Measurements from ENCODE around the gene DOCK9. TPM values are rescaled to one million over a fixed set of nuclear protein-coding genes. Genes with fewer than 3 reads are reported as not detected.

DOCK9 gene
- total RNA-seq, 4 donors from 2014 or later: 94.7 to 240 (median 150) TPM

DNA sequence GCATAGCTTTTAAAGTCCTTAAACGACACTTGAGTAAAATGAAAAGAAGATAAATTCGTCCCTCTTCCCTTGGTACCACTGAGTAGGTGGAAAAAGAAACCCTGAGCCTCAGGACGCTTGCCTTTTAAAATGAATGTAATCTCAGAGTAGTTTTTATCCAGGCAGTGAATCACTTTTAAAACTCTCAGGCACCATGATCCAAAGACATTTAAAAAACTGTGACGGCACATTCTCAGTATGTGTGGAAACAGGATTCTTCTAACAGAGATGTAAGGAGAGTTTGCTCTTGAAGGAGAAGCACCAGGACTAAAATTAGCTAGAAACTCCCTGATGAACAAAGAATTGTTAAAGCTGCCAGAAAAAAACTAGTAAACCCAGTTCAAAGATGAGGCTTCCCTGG is 119.7 kb downstream of the DOCK9 start:
- H3K4me3 ChIP-seq: no peak overlapping the region
- H3K36me3 ChIP-seq: peaks cover 18 to 100% (median 38%) of the 10 kb centered on the region in 3 donors
- H3K27me3 ChIP-seq: no peaks in the 10 kb centered on the region
- DNase-seq: no peak
- no peak overlapping the region for H3K27ac ChIP-seq
- 73 to 78% methylated on average over 4 of the region's 4 CpGs for WGBS, 2 donors
- no peaks in the 10 kb centered on the region for H3K9me3 ChIP-seq
- intact Hi-C loops (cut with DNase I): no loop called here
- H3K4me1 ChIP-seq: no peaks in the 10 kb centered on the region
- no peak for TF ChIP-seq POLR2A (IDR thresholded peaks at IDR 0.05)
- TF ChIP-seq, protein P1, sequence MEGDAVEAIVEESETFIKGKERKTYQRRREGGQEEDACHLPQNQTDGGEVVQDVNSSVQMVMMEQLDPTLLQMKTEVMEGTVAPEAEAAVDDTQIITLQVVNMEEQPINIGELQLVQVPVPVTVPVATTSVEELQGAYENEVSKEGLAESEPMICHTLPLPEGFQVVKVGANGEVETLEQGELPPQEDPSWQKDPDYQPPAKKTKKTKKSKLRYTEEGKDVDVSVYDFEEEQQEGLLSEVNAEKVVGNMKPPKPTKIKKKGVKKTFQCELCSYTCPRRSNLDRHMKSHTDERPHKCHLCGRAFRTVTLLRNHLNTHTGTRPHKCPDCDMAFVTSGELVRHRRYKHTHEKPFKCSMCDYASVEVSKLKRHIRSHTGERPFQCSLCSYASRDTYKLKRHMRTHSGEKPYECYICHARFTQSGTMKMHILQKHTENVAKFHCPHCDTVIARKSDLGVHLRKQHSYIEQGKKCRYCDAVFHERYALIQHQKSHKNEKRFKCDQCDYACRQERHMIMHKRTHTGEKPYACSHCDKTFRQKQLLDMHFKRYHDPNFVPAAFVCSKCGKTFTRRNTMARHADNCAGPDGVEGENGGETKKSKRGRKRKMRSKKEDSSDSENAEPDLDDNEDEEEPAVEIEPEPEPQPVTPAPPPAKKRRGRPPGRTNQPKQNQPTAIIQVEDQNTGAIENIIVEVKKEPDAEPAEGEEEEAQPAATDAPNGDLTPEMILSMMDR (IDR thresholded peaks at IDR 0.05): no peak

GRCh38 chr13:98856983-98857382 is 120.9 kb downstream of the DOCK9 start:
- intact Hi-C loops (cut with DNase I): no loop called here
- TF ChIP-seq POLR2A (IDR thresholded peaks at IDR 0.05): no peak
- TF ChIP-seq, protein P1 (IDR thresholded peaks at IDR 0.05): no peak
- H3K4me3 ChIP-seq: no peak overlapping the region
- H3K27ac ChIP-seq: no peak overlapping the region
- 49 to 67% methylated on average over 5 of the region's 5 CpGs for WGBS, 2 donors
- H3K27me3 ChIP-seq: no peaks in the 10 kb centered on the region
- H3K4me1 ChIP-seq: no peaks in the 10 kb centered on the region
- H3K36me3 ChIP-seq: peaks cover 6 to 100% (median 27%) of the 10 kb centered on the region in 3 donors
- no peaks in the 10 kb centered on the region for H3K9me3 ChIP-seq
- no peak for DNase-seq

DNA sequence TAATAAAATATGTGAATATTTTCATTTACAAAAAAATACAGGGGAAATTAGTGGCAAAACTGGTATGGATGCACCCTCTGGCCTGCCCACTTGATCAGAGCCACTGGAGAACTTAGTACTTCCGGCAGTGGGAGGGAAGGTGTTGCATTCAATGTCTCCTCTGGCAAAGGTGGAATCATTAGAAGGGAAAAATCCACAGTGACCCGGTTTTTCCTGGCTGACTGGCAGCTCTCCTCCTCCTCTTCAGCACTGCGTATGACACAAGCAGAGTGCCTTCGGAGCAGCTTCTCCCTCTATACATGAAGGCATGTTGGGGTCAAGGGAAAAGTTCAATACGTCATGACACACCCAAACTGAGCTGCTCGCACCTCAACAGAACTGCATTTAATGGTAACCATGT is 123.4 kb downstream of the DOCK9 start:
- Histone ChIP-seq H3K27ac (no peak overlapping the region), H3K4me1 (no peaks in the 10 kb centered on the region), H3K27me3 (no peaks in the 10 kb centered on the region), H3K36me3 (peaks cover 0 to 99% (median 15%) of the 10 kb centered on the region in 3 donors), H3K4me3 (no peak overlapping the region), H3K9me3 (no peaks in the 10 kb centered on the region)
- WGBS, 2 donors: 74 to 89% methylated on average over 6 of the region's 6 CpGs
- intact Hi-C loops (cut with DNase I): no loop called here
- TF ChIP-seq, protein P1 (IDR thresholded peaks at IDR 0.05): no peak
- no peak for TF ChIP-seq POLR2A (IDR thresholded peaks at IDR 0.05)
- no peak for DNase-seq

DNA sequence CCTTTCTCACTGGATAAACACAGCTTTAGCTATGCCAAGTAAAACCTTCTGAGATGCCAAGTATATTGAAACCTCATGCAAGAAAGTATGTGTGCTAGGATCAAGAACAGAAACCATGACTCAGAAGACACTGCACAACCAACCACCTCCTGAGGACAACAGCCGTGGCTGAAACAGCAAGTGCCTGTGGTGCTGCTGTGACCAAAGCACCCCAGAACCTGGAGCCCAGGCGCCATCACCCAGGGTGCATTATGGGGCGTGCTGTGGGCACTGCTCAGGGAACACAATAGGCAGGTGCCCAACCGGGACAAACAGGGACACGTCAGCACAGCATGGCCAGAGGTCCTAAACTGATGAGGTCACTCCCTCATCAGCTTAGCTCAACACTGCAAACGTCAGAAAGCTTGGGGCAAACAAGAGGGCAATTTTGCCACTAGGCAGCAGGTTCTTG is 124.1 kb downstream of the DOCK9 start:
- no peaks in the 10 kb centered on the region for H3K4me1 ChIP-seq
- TF ChIP-seq POLR2A (IDR thresholded peaks at IDR 0.05): no peak
- TF ChIP-seq, protein P1 (IDR thresholded peaks at IDR 0.05): no peak
- no peaks in the 10 kb centered on the region for H3K9me3 ChIP-seq
- no peaks in the 10 kb centered on the region for H3K27me3 ChIP-seq
- H3K27ac ChIP-seq: no peak overlapping the region
- intact Hi-C loops (cut with DNase I): no loop called here
- no peak for DNase-seq
- H3K36me3 ChIP-seq: peaks cover 0 to 97% (median 12%) of the 10 kb centered on the region in 3 donors
- whole genome bisulfite sequencing, 2 donors: 50 to 74% methylated on average over 4 to 5 of the region's 6 CpGs
- H3K4me3 ChIP-seq: no peak overlapping the region

DNA sequence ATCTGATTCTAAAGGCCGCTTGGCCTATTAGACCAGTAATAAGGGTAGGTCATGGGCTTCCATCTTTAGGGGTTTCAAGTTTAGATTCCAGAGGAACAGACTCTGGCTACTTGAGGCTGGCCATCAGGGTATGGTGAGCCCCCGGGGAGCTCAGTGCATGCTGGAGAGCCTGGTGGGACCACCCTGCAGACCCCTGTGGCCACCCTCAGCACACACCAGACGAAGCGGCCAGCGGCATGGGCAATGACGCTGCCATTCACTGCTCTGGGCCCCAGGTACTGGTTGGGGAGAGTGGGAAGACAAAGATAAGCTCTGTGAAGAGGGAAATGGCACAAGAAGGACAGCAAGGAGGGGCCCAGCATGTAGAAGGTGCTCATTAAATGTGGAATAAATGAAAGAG is 126.6 kb downstream of the DOCK9 start:
- peaks cover 0 to 96% (median 12%) of the 10 kb centered on the region in 3 donors for H3K36me3 ChIP-seq
- 85 to 100% methylated on average over 2 to 4 of the region's 6 CpGs for WGBS, 2 donors

More for the DNA sequence above, 126.6 kb downstream of the DOCK9 start:
- H3K4me3 ChIP-seq: no peak overlapping the region
- H3K4me1 ChIP-seq: no peaks in the 10 kb centered on the region
- no peaks in the 10 kb centered on the region for H3K9me3 ChIP-seq
- intact Hi-C loops (cut with DNase I): no loop called here
- H3K27ac ChIP-seq: no peak overlapping the region
- TF ChIP-seq, protein P1 (IDR thresholded peaks at IDR 0.05): no peak
- no peak for TF ChIP-seq POLR2A (IDR thresholded peaks at IDR 0.05)
- no peaks in the 10 kb centered on the region for H3K27me3 ChIP-seq
- DNase-seq: no peak

Measured in esophagus squamous epithelium (tissue), 5 donors.